ENCODE results near the gene AQP3. TPM values are rescaled to one million over a fixed set of nuclear protein-coding genes. Genes with fewer than 3 reads are reported as not detected.
"Not testable (repeated sequence)": the region's sequence is repeated elsewhere in the genome, so short reads cannot be mapped to it uniquely, and the experiment has no call there.

Gene AQP3
- total RNA-seq, 2 experiments from 2014 or later: 16.0 to 30.6 TPM

GRCh38 chr9:33426843-33427293, 20.5 kb downstream of the AQP3 start:
- Histone ChIP-seq H3K27ac (ENCODE audit: low read depth, low read length, poor library complexity, severe bottlenecking) (no peak overlapping the region), H3K36me3 (ENCODE audit: insufficient read depth, low read length) (no peaks in the 10 kb centered on the region), H3K4me3 (ENCODE audit: low read depth, low read length, poor library complexity, severe bottlenecking) (no peak overlapping the region), H3K4me2 (ENCODE audit: low read length) (no peak overlapping the region), H2AFZ (ENCODE audit: low read length) (no peak overlapping the region), H4K20me1 (ENCODE audit: insufficient read depth, low read length) (no peaks in the 10 kb centered on the region), H3K4me1 (ENCODE audit: insufficient read depth, low read length, poor library complexity, severe bottlenecking) (no peaks in the 10 kb centered on the region), H3K79me2 (ENCODE audit: insufficient read depth, low read depth, low read length) (no peaks in the 10 kb centered on the region), H3K9me2 (ENCODE audit: insufficient read depth, low read length) (no peaks in the 10 kb centered on the region), H3K9me3 (ENCODE audit: low read length) (no peaks in the 10 kb centered on the region)
- BruUV-seq (replicated peaks): no TSS peak
- intact Hi-C loops (cut with micrococcal nuclease; ENCODE audit: unreplicated experiment): no loop called here
- ChIA-PET POLR2A (no interaction called here), CTCF (ENCODE audit: unreplicated experiment) (no interaction called here)
- no peak for DNase-seq (ENCODE audit: low spot score)
- TF ChIP-seq EZH2phosphoT487 (IDR thresholded peaks at IDR 0.05; ENCODE audit: borderline replicate concordance, low read depth, low read length) (no peak), CTCF (conservative IDR thresholded peaks at IDR 0.05; ENCODE audit: low read length) (no peak)

GRCh38 chr9:33425128-33425533, 22.3 kb downstream of the AQP3 start:
- Histone ChIP-seq H3K27ac (ENCODE audit: low read depth, low read length, poor library complexity, severe bottlenecking) (no peak overlapping the region), H4K20me1 (ENCODE audit: insufficient read depth, low read length) (no peaks in the 10 kb centered on the region), H3K4me2 (ENCODE audit: low read length) (no peak overlapping the region), H3K9me2 (ENCODE audit: insufficient read depth, low read length) (no peaks in the 10 kb centered on the region), H3K4me1 (ENCODE audit: insufficient read depth, low read length, poor library complexity, severe bottlenecking) (no peaks in the 10 kb centered on the region), H3K36me3 (ENCODE audit: insufficient read depth, low read length) (no peaks in the 10 kb centered on the region), H2AFZ (ENCODE audit: low read length) (no peak overlapping the region), H3K79me2 (ENCODE audit: insufficient read depth, low read depth, low read length) (no peaks in the 10 kb centered on the region), H3K4me3 (ENCODE audit: low read depth, low read length, poor library complexity, severe bottlenecking) (no peak overlapping the region), H3K9me3 (ENCODE audit: low read length) (no peaks in the 10 kb centered on the region)
- CTCF ChIA-PET (ENCODE audit: unreplicated experiment): no interaction called here
- BruUV-seq (replicated peaks): no TSS peak
- POLR2A ChIA-PET: no interaction called here
- no peak for DNase-seq (ENCODE audit: low spot score)
- intact Hi-C loops (cut with micrococcal nuclease; ENCODE audit: unreplicated experiment): no loop called here
- TF ChIP-seq EZH2phosphoT487 (IDR thresholded peaks at IDR 0.05; ENCODE audit: borderline replicate concordance, low read depth, low read length) (no peak), CTCF (conservative IDR thresholded peaks at IDR 0.05; ENCODE audit: low read length) (no peak)

- intact Hi-C loops (cut with micrococcal nuclease; ENCODE audit: unreplicated experiment); CTCF ChIA-PET (ENCODE audit: unreplicated experiment); H3K4me2 ChIP-seq (ENCODE audit: low read length); H4K20me1 ChIP-seq (ENCODE audit: insufficient read depth, low read length); DNase-seq (ENCODE audit: low spot score); H3K27ac ChIP-seq (ENCODE audit: low read depth, low read length, poor library complexity, severe bottlenecking); POLR2A ChIA-PET; BruUV-seq (replicated peaks); H3K4me3 ChIP-seq (ENCODE audit: low read depth, low read length, poor library complexity, severe bottlenecking); H3K4me1 ChIP-seq (ENCODE audit: insufficient read depth, low read length, poor library complexity, severe bottlenecking); H3K9me3 ChIP-seq (ENCODE audit: low read length); H3K9me2 ChIP-seq (ENCODE audit: insufficient read depth, low read length); H3K36me3 ChIP-seq (ENCODE audit: insufficient read depth, low read length); H3K79me2 ChIP-seq (ENCODE audit: insufficient read depth, low read depth, low read length); H2AFZ ChIP-seq (ENCODE audit: low read length): not testable (repeated sequence)
Observed at GRCh38 chr9:33424492-33424891, 22.9 kb downstream of the AQP3 start.

- POLR2A ChIA-PET; CTCF ChIA-PET (ENCODE audit: unreplicated experiment); DNase-seq (ENCODE audit: low spot score); intact Hi-C loops (cut with micrococcal nuclease; ENCODE audit: unreplicated experiment); H4K20me1 ChIP-seq (ENCODE audit: insufficient read depth, low read length); H3K9me2 ChIP-seq (ENCODE audit: insufficient read depth, low read length); H3K36me3 ChIP-seq (ENCODE audit: insufficient read depth, low read length); H2AFZ ChIP-seq (ENCODE audit: low read length); H3K27ac ChIP-seq (ENCODE audit: low read depth, low read length, poor library complexity, severe bottlenecking); BruUV-seq (replicated peaks); H3K4me1 ChIP-seq (ENCODE audit: insufficient read depth, low read length, poor library complexity, severe bottlenecking); H3K4me3 ChIP-seq (ENCODE audit: low read depth, low read length, poor library complexity, severe bottlenecking); H3K4me2 ChIP-seq (ENCODE audit: low read length); H3K79me2 ChIP-seq (ENCODE audit: insufficient read depth, low read depth, low read length); H3K9me3 ChIP-seq (ENCODE audit: low read length): not testable (repeated sequence)
Observed at GRCh38 chr9:33424043-33424442, 23.4 kb downstream of the AQP3 start.

Data from OCI-LY7 (cell line).